ENCODE measurements around the gene PPFIA1. TPM values are rescaled to one million over a fixed set of nuclear protein-coding genes. Genes with fewer than 3 reads are reported as not detected.

PPFIA1 gene
- total RNA-seq, 2 experiments from 2014 or later = 34.3 to 42.0 TPM

DNA sequence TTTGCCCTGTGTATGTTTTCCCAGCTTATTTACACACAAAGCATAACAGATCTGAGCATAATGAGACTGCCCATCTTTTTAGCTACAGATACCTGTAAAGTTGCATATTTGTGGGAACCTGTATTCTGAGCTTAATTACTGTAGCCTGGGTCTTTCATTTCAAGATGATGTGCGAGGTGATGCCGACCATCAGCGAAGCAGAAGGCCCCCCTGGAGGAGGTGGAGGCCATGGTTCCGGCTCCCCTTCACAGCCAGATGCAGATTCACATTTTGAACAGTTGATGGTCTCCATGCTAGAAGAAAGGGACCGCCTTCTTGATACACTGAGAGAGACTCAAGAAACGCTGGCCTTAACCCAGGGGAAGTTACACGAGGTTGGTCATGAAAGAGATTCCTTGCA is 1.5 kb downstream of the PPFIA1 start:
- peak overlapping the region; percentile 88 for H3K27ac Mint-ChIP-seq
- H3K4me1 ChIP-seq (ENCODE audit: insufficient read depth, low read length) = peaks cover 24% of the 10 kb centered on the region

DNA sequence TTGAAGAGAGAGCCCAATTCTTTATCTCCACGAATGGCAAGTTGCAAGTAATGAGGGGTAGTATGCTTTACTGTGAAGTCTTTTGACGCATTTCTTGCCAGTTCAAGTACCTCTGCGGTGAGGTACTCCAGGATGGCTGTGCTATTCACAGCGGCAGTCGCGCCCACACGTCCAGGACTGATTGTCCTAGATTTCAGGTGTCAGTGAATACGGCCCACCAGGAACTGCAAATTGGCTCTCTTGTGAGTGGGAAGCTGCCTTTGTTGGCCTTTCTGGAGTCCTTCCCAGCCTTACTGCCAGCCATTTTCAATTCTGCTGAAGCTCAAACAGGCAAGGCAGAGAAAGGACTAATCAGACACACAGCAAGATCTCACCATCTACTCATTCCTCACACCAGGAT is 8.5 kb downstream of the PPFIA1 start:
- H3K9me3 ChIP-seq (ENCODE audit: control insufficient read depth in 1 of 2, insufficient read depth in 1 of 2, low read length in 2 of 2) = no peaks in the 10 kb centered on the region
- DNase-seq (no peak), ATAC-seq (ENCODE audit: poor library complexity) (no peak)
- H3K27me3 ChIP-seq (ENCODE audit: control insufficient read depth in 1 of 2, insufficient read depth in 2 of 2, low read length in 2 of 2) = no peaks in the 10 kb centered on the region
- CTCF ChIA-PET = no interaction called here
- H3K36me3 ChIP-seq (ENCODE audit: insufficient read depth, low read length) = peaks cover 54% of the 10 kb centered on the region
- POLR2A ChIA-PET = no interaction called here
- intact Hi-C loops (cut with DNase I, micrococcal nuclease) = no loop called here
- no peak overlapping the region for H3K27ac ChIP-seq (ENCODE audit: low read depth in 1 of 2, low read length in 2 of 2)
- TF ChIP-seq, protein P1, sequence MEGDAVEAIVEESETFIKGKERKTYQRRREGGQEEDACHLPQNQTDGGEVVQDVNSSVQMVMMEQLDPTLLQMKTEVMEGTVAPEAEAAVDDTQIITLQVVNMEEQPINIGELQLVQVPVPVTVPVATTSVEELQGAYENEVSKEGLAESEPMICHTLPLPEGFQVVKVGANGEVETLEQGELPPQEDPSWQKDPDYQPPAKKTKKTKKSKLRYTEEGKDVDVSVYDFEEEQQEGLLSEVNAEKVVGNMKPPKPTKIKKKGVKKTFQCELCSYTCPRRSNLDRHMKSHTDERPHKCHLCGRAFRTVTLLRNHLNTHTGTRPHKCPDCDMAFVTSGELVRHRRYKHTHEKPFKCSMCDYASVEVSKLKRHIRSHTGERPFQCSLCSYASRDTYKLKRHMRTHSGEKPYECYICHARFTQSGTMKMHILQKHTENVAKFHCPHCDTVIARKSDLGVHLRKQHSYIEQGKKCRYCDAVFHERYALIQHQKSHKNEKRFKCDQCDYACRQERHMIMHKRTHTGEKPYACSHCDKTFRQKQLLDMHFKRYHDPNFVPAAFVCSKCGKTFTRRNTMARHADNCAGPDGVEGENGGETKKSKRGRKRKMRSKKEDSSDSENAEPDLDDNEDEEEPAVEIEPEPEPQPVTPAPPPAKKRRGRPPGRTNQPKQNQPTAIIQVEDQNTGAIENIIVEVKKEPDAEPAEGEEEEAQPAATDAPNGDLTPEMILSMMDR (IDR thresholded peaks at IDR 0.05) = no peak
- Mint-ChIP-seq H3K27ac (no peak overlapping the region), H3K36me3 (ENCODE audit: low read depth) (peaks cover 85% of the 10 kb centered on the region), H3K4me3 (no peak overlapping the region), H3K27me3 (no peaks in the 10 kb centered on the region), H3K4me1 (ENCODE audit: low read depth) (peaks cover 67% of the 10 kb centered on the region), H3K9me3 (no peaks in the 10 kb centered on the region)
- H3K4me1 ChIP-seq (ENCODE audit: insufficient read depth, low read length) = peaks cover 9% of the 10 kb centered on the region
- no peak overlapping the region for H3K4me3 ChIP-seq (ENCODE audit: low read length)

More for the DNA sequence above, 1.5 kb downstream of the PPFIA1 start:
- POLR2A ChIA-PET = no interaction called here
- peaks cover 4% of the 10 kb centered on the region for H3K27me3 Mint-ChIP-seq
- CTCF ChIA-PET = interaction anchor here (0.7 kb wide), 1 partner anchor 76 kb away, joined by 3 read pairs; no protein-coding TSS in a partner anchor
- TF ChIP-seq, protein P1 (IDR thresholded peaks at IDR 0.05) = no peak
- no peaks in the 10 kb centered on the region for H3K9me3 Mint-ChIP-seq
- DNase-seq (no peak), ATAC-seq (ENCODE audit: poor library complexity) (no peak)
- H3K4me3 ChIP-seq (ENCODE audit: low read length) = no peak overlapping the region
- H3K27ac ChIP-seq (ENCODE audit: low read depth in 1 of 2, low read length in 2 of 2) = no peak overlapping the region
- H3K4me3 Mint-ChIP-seq = peak overlapping the region; percentile 88
- peaks cover 24% of the 10 kb centered on the region for H3K36me3 ChIP-seq (ENCODE audit: insufficient read depth, low read length)
- H3K36me3 Mint-ChIP-seq (ENCODE audit: low read depth) = peaks cover 45% of the 10 kb centered on the region
- no peaks in the 10 kb centered on the region for H3K9me3 ChIP-seq (ENCODE audit: control insufficient read depth in 1 of 2, insufficient read depth in 1 of 2, low read length in 2 of 2)
- H3K4me1 Mint-ChIP-seq (ENCODE audit: low read depth) = peaks cover 51% of the 10 kb centered on the region
- H3K27me3 ChIP-seq (ENCODE audit: control insufficient read depth in 1 of 2, insufficient read depth in 2 of 2, low read length in 2 of 2) = peaks cover 0 to 3% of the 10 kb centered on the region in 2 experiments
- intact Hi-C loops (cut with DNase I, micrococcal nuclease) = loop anchor here in 1 of 2 experiments (5.0 kb wide), 2 partner anchors 125 to 600 kb away; partner anchors contain the start of gene CTTN

DNA sequence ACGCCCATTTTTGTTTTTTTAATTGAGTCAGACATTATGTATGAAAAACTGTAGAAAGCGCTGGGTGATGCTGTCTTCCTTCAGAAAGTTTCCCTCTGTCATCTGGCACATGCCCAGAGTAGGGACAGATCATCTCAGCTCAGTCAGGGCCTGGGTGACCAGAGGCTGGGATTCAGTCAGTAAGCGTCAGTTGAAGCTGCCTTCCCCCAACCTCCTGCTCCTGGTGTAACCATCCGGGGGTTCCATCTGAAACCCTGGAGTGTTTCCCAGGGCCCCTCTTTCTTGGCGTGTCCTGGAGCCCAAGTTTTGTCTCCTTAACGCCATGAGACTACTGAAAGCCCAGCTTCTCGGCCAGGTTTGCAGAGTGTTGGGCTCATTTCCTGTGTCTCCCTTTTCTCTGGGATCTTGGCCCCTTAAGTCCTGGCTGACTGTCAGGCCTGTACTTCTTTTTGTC is 10.7 kb downstream of the PPFIA1 start:
- ATAC-seq (ENCODE audit: poor library complexity) (no peak), DNase-seq (no peak)
- no peak overlapping the region for H3K27ac Mint-ChIP-seq
- ChIA-PET POLR2A (no interaction called here), CTCF (no interaction called here)
- intact Hi-C loops (cut with DNase I, micrococcal nuclease) = no loop called here
- H3K4me3 ChIP-seq (ENCODE audit: low read length) = no peak overlapping the region
- TF ChIP-seq, protein P1 (IDR thresholded peaks at IDR 0.05) = no peak
- peaks cover 85% of the 10 kb centered on the region for H3K36me3 Mint-ChIP-seq (ENCODE audit: low read depth)
- no peaks in the 10 kb centered on the region for H3K27me3 Mint-ChIP-seq
- no peaks in the 10 kb centered on the region for H3K27me3 ChIP-seq (ENCODE audit: control insufficient read depth in 1 of 2, insufficient read depth in 2 of 2, low read length in 2 of 2)
- peaks cover 9% of the 10 kb centered on the region for H3K4me1 ChIP-seq (ENCODE audit: insufficient read depth, low read length)
- H3K9me3 Mint-ChIP-seq = no peaks in the 10 kb centered on the region
- no peak overlapping the region for H3K27ac ChIP-seq (ENCODE audit: low read depth in 1 of 2, low read length in 2 of 2)
- no peaks in the 10 kb centered on the region for H3K9me3 ChIP-seq (ENCODE audit: control insufficient read depth in 1 of 2, insufficient read depth in 1 of 2, low read length in 2 of 2)
- H3K4me1 Mint-ChIP-seq (ENCODE audit: low read depth) = peaks cover 54% of the 10 kb centered on the region
- H3K36me3 ChIP-seq (ENCODE audit: insufficient read depth, low read length) = peaks cover 61% of the 10 kb centered on the region
- H3K4me3 Mint-ChIP-seq = no peak overlapping the region
